Right lobe of liver (tissue), 4 donors: ENCODE measurements around the gene INO80B.
"Not testable (repeated sequence)": the region's sequence is repeated elsewhere in the genome, so short reads cannot be mapped to it uniquely, and the experiment has no call there.

ENCODE experiments used
- CTCF ChIP-seq, 4 donors: fragments of 200-600 bp in 3 of 4; fragments of 450-650 bp in 1 of 4; IDR thresholded peaks; one replicate each; pipeline versions ENCODE4 v1.5.1 to v1.8.0; 2016 to 2022; ENCODE audit warnings: antibody characterized with exemption in 4 of 4, mild to moderate bottlenecking in 2 of 4
- POLR2A ChIP-seq: fragments of 450-650 bp; IDR thresholded peaks from one replicate; pipeline ENCODE4 v1.6.1; 2017; ENCODE audit warnings: antibody characterized with exemption, mild to moderate bottlenecking
- donor health status: DM: no; HTN: no; CAD: no.
- donor health status: DM: no; HTN: no; CAD: no.
- donor health status: DM: no; HTN: yes; CAD: no.

DNA sequence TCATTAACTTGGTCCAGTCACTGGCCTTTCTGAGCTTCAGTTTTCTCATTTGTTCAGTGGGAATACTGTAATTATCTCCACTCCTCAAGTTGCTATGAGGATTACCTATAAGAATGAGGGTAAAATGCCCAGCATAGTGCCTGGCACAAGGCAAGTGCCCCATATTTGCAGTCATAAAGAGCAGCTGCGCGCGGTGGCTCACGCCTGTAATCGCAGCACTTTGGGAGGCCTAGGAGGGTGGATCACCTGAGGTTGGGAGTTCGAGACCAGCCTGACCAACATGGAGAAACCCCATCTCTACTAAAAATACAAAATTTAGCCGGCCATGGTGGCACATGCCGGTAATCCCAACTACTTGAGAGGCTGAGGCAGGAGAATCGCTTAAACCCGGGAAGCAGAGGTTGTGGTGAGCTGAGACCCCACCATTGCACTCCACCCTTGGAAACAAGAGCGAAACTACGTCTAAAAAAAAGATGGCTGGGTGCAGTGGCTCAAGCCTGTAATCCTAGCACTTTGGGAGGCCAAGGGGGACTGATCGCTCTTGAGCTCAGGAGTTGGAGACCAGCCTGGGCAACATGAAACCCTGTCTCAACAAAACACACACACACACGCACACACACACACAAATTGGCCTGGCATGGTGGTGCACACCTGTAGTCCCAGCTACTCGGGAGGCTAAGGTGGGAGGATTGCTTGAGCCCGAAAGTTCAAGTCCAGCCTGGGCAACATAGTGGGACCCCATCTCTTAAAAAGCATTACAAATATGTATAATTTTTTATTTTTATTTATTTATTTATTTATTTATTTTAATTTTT, 12.2 kb upstream of the INO80B start:
- TF ChIP-seq CTCF (IDR thresholded peaks at IDR 0.05); POLR2A: not testable (repeated sequence)
